WTC11 (cell line): Measurements from ENCODE around the gene MAGI2. TPM values are rescaled to one million over a fixed set of nuclear protein-coding genes. Genes with fewer than 3 reads are reported as not detected.

Experiments
- ATAC-seq: fragments of 200-7000 bp; cut with Tn5 transposase; 2 replicates; pipeline ENCODE4 v1.10.0; 2021; ENCODE audit warnings: mild to moderate bottlenecking, moderate library complexity
- CTCF ChIA-PET: fragments of 300-600 bp; sonication (Branson Sonifier 250); formaldehyde crosslinking; loops from one replicate; lab custom pipeline; 2021; ENCODE audit warnings: antibody characterized with exemption; lab: Charles Lee
- POLR2A ChIA-PET: fragments of 350-600 bp; sonication (Branson Sonifier 250); formaldehyde crosslinking; loops from one replicate; lab custom pipeline; 2021; ENCODE audit warnings: antibody characterized with exemption; lab: Charles Lee
- DNase-seq: peaks from one replicate; pipeline ENCODE4 v3.0.0; 2021; ENCODE audit warnings: low spot score
- H3K27ac Mint-ChIP-seq: 2 replicates; pipeline ENCODE4 v1.8.0; 2021; ENCODE audit warnings: mixed read lengths
- H3K27me3 Mint-ChIP-seq: 2 replicates; pipeline ENCODE4 v1.8.0; 2021; ENCODE audit warnings: low read depth, mild to moderate bottlenecking, moderate library complexity, mixed read lengths
- H3K36me3 Mint-ChIP-seq: 2 replicates; pipeline ENCODE4 v1.8.0; 2021; ENCODE audit warnings: mixed read lengths
- H3K4me1 Mint-ChIP-seq: 2 replicates; pipeline ENCODE4 v1.8.0; 2022; ENCODE audit warnings: mixed read lengths
- H3K4me3 Mint-ChIP-seq: 2 replicates; pipeline ENCODE4 v1.8.0; 2021; ENCODE audit warnings: mild to moderate bottlenecking, moderate library complexity, mixed read lengths
- H3K9me3 Mint-ChIP-seq: 2 replicates; pipeline ENCODE4 v1.8.0; 2021; ENCODE audit warnings: mixed read lengths
- ARID4B ChIP-seq: sonication (generic); formaldehyde crosslinking; IDR thresholded peaks from 2 replicates; pipeline ENCODE4 v1.8.0; 2023; ENCODE audit warnings: missing genetic modification reagents, mild to moderate bottlenecking, borderline replicate concordance
- CTCF ChIP-seq: fragments of 200-600 bp; IDR thresholded peaks from 2 replicates; pipeline ENCODE4 v1.8.0; 2022; ENCODE audit warnings: antibody characterized with exemption
- E2F4 ChIP-seq: sonication (generic); formaldehyde crosslinking; IDR thresholded peaks from 2 replicates; pipeline ENCODE4 v1.8.1; 2022; ENCODE audit warnings: low read depth, mild to moderate bottlenecking, moderate library complexity, missing genetic modification reagents, borderline replicate concordance
- ETV6 ChIP-seq: sonication (generic); formaldehyde crosslinking; IDR thresholded peaks from 2 replicates; pipeline ENCODE4 v1.8.1; 2022; ENCODE audit warnings: mild to moderate bottlenecking, missing genetic modification reagents
- GABPB1 ChIP-seq: sonication (generic); formaldehyde crosslinking; IDR thresholded peaks from 2 replicates; pipeline ENCODE4 v1.8.1; 2023; ENCODE audit warnings: mild to moderate bottlenecking, missing genetic modification reagents
- GTF2I ChIP-seq: fragments of 250-450 bp; sonication (Bioruptor Pico); conservative IDR thresholded peaks from 2 replicates; pipeline ENCODE4 v1.4.0; 2021; ENCODE audit warnings: mild to moderate bottlenecking
- NR1H2 ChIP-seq: sonication (generic); formaldehyde crosslinking; IDR thresholded peaks from 2 replicates; pipeline ENCODE4 v1.9.0; 2021; ENCODE audit warnings: mild to moderate bottlenecking, moderate library complexity, missing genetic modification reagents
- NR2C2 ChIP-seq: sonication (generic); formaldehyde crosslinking; IDR thresholded peaks from 2 replicates; pipeline ENCODE4 v1.8.0; 2022; ENCODE audit warnings: mild to moderate bottlenecking, missing genetic modification reagents
- NR3C1 ChIP-seq: sonication (generic); formaldehyde crosslinking; conservative IDR thresholded peaks from 2 replicates; pipeline ENCODE4 v1.8.1; 2023; ENCODE audit warnings: low read depth, mild to moderate bottlenecking, missing genetic modification reagents
- OVOL2 ChIP-seq: fragments of 250-450 bp; sonication (Bioruptor Pico); IDR thresholded peaks from 2 replicates; pipeline ENCODE4 v1.9.0; 2021; ENCODE audit warnings: mild to moderate bottlenecking, borderline replicate concordance
- PREB ChIP-seq: sonication (generic); formaldehyde crosslinking; IDR thresholded peaks from 2 replicates; pipeline ENCODE4 v1.8.1; 2022; ENCODE audit warnings: mild to moderate bottlenecking, missing genetic modification reagents, moderate library complexity, borderline replicate concordance
- ZNF232 ChIP-seq: sonication (generic); formaldehyde crosslinking; IDR thresholded peaks from 2 replicates; pipeline ENCODE4 v1.8.0; 2022; ENCODE audit warnings: mild to moderate bottlenecking, missing genetic modification reagents
- ZSCAN18 ChIP-seq: fragments of 250-450 bp; sonication (Bioruptor Pico); IDR thresholded peaks from 2 replicates; pipeline ENCODE4 v2.1.2; 2022; ENCODE audit warnings: mild to moderate bottlenecking, moderate library complexity
- total RNA-seq: library from RNA; stranded (reverse); gene quantifications from 3 replicates; pipeline ENCODE4 v1.2.3, GENCODE V29; 2021

MAGI2 gene
- total RNA-seq, 1 experiment from 2014 or later, result 26.6 TPM

- no peak for TF ChIP-seq ETV6 (CRISPR knock-in tag)
- no peak for TF ChIP-seq GTF2I (CRISPR knock-in tag)
- TF ChIP-seq NR1H2 (CRISPR knock-in tag), result no peak
- no peak for TF ChIP-seq E2F4 (CRISPR knock-in tag)
- no peak for TF ChIP-seq ARID4B
- no peak for TF ChIP-seq ZSCAN18 (CRISPR knock-in tag)
- no peak for TF ChIP-seq GABPB1 (CRISPR knock-in tag)
- no peak for TF ChIP-seq NR3C1 (CRISPR knock-in tag)
- no peak for TF ChIP-seq CTCF
- no peak for TF ChIP-seq ZNF232 (CRISPR knock-in tag)
- no peak for TF ChIP-seq NR2C2
- TF ChIP-seq PREB (CRISPR knock-in tag), result no peak
- no peak for TF ChIP-seq OVOL2 (CRISPR knock-in tag)
- TF ChIP-seq, all 79 proteins: peak for 0
Observed at GRCh38 chr7:79300573-79300972, 152.9 kb downstream of the MAGI2 start (continued).

GRCh38 chr7:79298145-79298760, 155.2 kb downstream of the MAGI2 start:
- ChIA-PET POLR2A (no interaction called here), CTCF (interaction anchor here (0.5 to 1.5 kb wide), 36 partner anchors 10 to 1246 kb away, joined by 3 to 33 read pairs (median 4); partner anchors contain the start of gene MAGI2)
- H3K27ac Mint-ChIP-seq, result no peak overlapping the region
- no peaks in the 10 kb centered on the region for H3K9me3 Mint-ChIP-seq
- peaks cover 4% of the 10 kb centered on the region; the same call in 1 of the 2 replicates for H3K4me1 Mint-ChIP-seq
- H3K27me3 Mint-ChIP-seq, result no peaks in the 10 kb centered on the region; the same call in 1 of the 2 replicates
- TF ChIP-seq E2F4 (CRISPR knock-in tag), result no peak
- TF ChIP-seq CTCF, result peak; percentile 26; the same call in 1 of the 2 replicates
- no peak overlapping the region for H3K4me3 Mint-ChIP-seq
- DNase-seq, result no peak
- H3K36me3 Mint-ChIP-seq, result no peaks in the 10 kb centered on the region
- no peak for ATAC-seq
